GM10847 (cell line): Measurements from ENCODE around the gene LRRC75A.

Source experiments
- POLR2A ChIP-seq: IDR thresholded peaks from 2 replicates; pipeline ENCODE4 v1.6.1; 2011; ENCODE audit not compliant: insufficient read length; ENCODE audit errors: extremely low read depth

The LRRC75A gene

GRCh38 chr17:16437083-16437482 lies 54.9 kb downstream of the LRRC75A start:
- no peak for TF ChIP-seq POLR2A

GRCh38 chr17:16435925-16436886 lies 55.8 kb downstream of the LRRC75A start:
- TF ChIP-seq POLR2A, result no peak

- TF ChIP-seq POLR2A, result no peak
Measured at GRCh38 chr17:16434662-16435061, 57.3 kb downstream of the LRRC75A start.

- TF ChIP-seq POLR2A, result no peak
Measured at GRCh38 chr17:16433514-16433913, 58.5 kb downstream of the LRRC75A start.

GRCh38 chr17:16432017-16432416 lies 60.0 kb downstream of the LRRC75A start:
- TF ChIP-seq POLR2A, result no peak

GRCh38 chr17:16430650-16431049 lies 61.3 kb downstream of the LRRC75A start:
- no peak for TF ChIP-seq POLR2A

- no peak for TF ChIP-seq POLR2A
Measured at GRCh38 chr17:16429083-16429482, 62.9 kb downstream of the LRRC75A start.

- no peak for TF ChIP-seq POLR2A
Measured at GRCh38 chr17:16428098-16428882, 63.7 kb downstream of the LRRC75A start.

- TF ChIP-seq POLR2A, result no peak
Measured at GRCh38 chr17:16427020-16427419, 65.0 kb downstream of the LRRC75A start.

GRCh38 chr17:16425698-16426659 lies 66.0 kb downstream of the LRRC75A start:
- no peak for TF ChIP-seq POLR2A

- TF ChIP-seq POLR2A, result no peak
Measured at GRCh38 chr17:16425202-16425601, 66.8 kb downstream of the LRRC75A start.

GRCh38 chr17:16423226-16423872 lies 68.6 kb downstream of the LRRC75A start:
- TF ChIP-seq POLR2A, result no peak

GRCh38 chr17:16422416-16422815 lies 69.6 kb downstream of the LRRC75A start:
- TF ChIP-seq POLR2A, result no peak

- TF ChIP-seq POLR2A, result no peak
Measured at GRCh38 chr17:16419929-16420271, 72.1 kb downstream of the LRRC75A start.
